ENCODE data around the gene ZNF555. TPM values are rescaled to one million over a fixed set of nuclear protein-coding genes. Genes with fewer than 3 reads are reported as not detected.
"Not testable (repeated sequence)": the region's sequence is repeated elsewhere in the genome, so short reads cannot be mapped to it uniquely, and the experiment has no call there.

The ZNF555 gene
- total RNA-seq = 1 to 10 TPM; 3.0 to 7.5 (median 5.3) TPM

GRCh38 chr19:2840794-2841791 is at the start of gene ZNF555:
ZNF555 (plus strand) TSS chr19:2841475; CDS start chr19:2841573, 98 bp downstream.
- 0% methylated on average over 39 of the region's 106 CpGs for WGBS
- Histone ChIP-seq H3K27me3 (no peaks in the 10 kb centered on the region), H3K9me3 (peaks cover 0 to 31% (median 11%) of the 10 kb centered on the region in 4 donors), H3K4me1 (peaks cover 15 to 26% (median 17%) of the 10 kb centered on the region in 4 donors), H3K4me3 (peak within 1 kb of the TSS; percentile 88 to 95 (median 89)), H3K27ac (replicated peaks in 1 of 4) (peak within 1 kb of the TSS; percentile 85 to 94 (median 92)), H3K36me3 (peaks cover 0 to 24% (median 6%) of the 10 kb centered on the region in 4 donors)
- intact Hi-C loops (cut with DNase I) = no loop called here
- DNase-seq (ENCODE audit: extremely low spot score) = peak; percentile 100
- TF ChIP-seq EP300 (IDR thresholded peaks at IDR 0.05) = no peak
- TF ChIP-seq CTCF (IDR thresholded peaks at IDR 0.05) = peak; percentile 50 to 70 (median 52)
- TF ChIP-seq POLR2AphosphoS5 (IDR thresholded peaks at IDR 0.05) = peak; percentile 74 to 86
- no peak for TF ChIP-seq POLR2A (IDR thresholded peaks at IDR 0.05; ENCODE audit: low read depth)

GRCh38 chr19:2791876-2792275 is 49.4 kb upstream of the ZNF555 start:
- no peaks in the 10 kb centered on the region for H3K27me3 ChIP-seq
- H3K9me3 ChIP-seq = no peaks in the 10 kb centered on the region

GRCh38 chr19:2792666-2793065 is 48.6 kb upstream of the ZNF555 start:
- intact Hi-C loops (cut with DNase I); H3K9me3 ChIP-seq; DNase-seq (ENCODE audit: extremely low spot score); H3K27ac ChIP-seq (replicated peaks in 1 of 4); H3K4me1 ChIP-seq; H3K4me3 ChIP-seq; H3K27me3 ChIP-seq: not testable (repeated sequence)
- WGBS = 98% methylated on average over 10 of the region's 10 CpGs
- peaks cover 13 to 84% (median 60%) of the 10 kb centered on the region in 4 donors for H3K36me3 ChIP-seq

More at GRCh38 chr19:2791876-2792275, 49.4 kb upstream of the ZNF555 start:
- 91% methylated on average over 16 of the region's 16 CpGs for WGBS
- no peak overlapping the region for H3K4me3 ChIP-seq
- no peak for TF ChIP-seq EP300 (IDR thresholded peaks at IDR 0.05)
- no peak for TF ChIP-seq POLR2AphosphoS5 (IDR thresholded peaks at IDR 0.05)
- TF ChIP-seq CTCF (IDR thresholded peaks at IDR 0.05) = no peak
- TF ChIP-seq POLR2A (IDR thresholded peaks at IDR 0.05; ENCODE audit: low read depth) = no peak
- no peak overlapping the region for H3K27ac ChIP-seq (replicated peaks in 1 of 4)
- H3K36me3 ChIP-seq = peaks cover 13 to 76% (median 57%) of the 10 kb centered on the region in 4 donors
- no peak for DNase-seq (ENCODE audit: extremely low spot score)
- intact Hi-C loops (cut with DNase I) = no loop called here
- peaks cover 0 to 6% (median 2%) of the 10 kb centered on the region in 4 donors for H3K4me1 ChIP-seq

GRCh38 chr19:2793126-2793525 is 48.1 kb upstream of the ZNF555 start:
- no peak for DNase-seq (ENCODE audit: extremely low spot score)
- Histone ChIP-seq H3K4me3 (no peak overlapping the region), H3K4me1 (peaks cover 0 to 7% (median 0%) of the 10 kb centered on the region in 4 donors), H3K27me3 (no peaks in the 10 kb centered on the region), H3K9me3 (no peaks in the 10 kb centered on the region), H3K36me3 (peaks cover 13 to 88% (median 60%) of the 10 kb centered on the region in 4 donors), H3K27ac (replicated peaks in 1 of 4) (no peak overlapping the region)
- TF ChIP-seq POLR2AphosphoS5 (IDR thresholded peaks at IDR 0.05) (no peak), CTCF (IDR thresholded peaks at IDR 0.05) (no peak), POLR2A (IDR thresholded peaks at IDR 0.05; ENCODE audit: low read depth) (no peak), EP300 (IDR thresholded peaks at IDR 0.05) (no peak)
- WGBS = 96% methylated on average over 7 of the region's 7 CpGs
- intact Hi-C loops (cut with DNase I) = no loop called here

GRCh38 chr19:2793577-2793976 is 47.7 kb upstream of the ZNF555 start:
- intact Hi-C loops (cut with DNase I) = no loop called here
- no peaks in the 10 kb centered on the region for H3K9me3 ChIP-seq
- H3K4me3 ChIP-seq = no peak overlapping the region
- peaks cover 13 to 88% (median 62%) of the 10 kb centered on the region in 4 donors for H3K36me3 ChIP-seq
- H3K27me3 ChIP-seq = no peaks in the 10 kb centered on the region
- H3K27ac ChIP-seq (replicated peaks in 1 of 4) = no peak overlapping the region
- TF ChIP-seq CTCF (IDR thresholded peaks at IDR 0.05) (no peak), EP300 (IDR thresholded peaks at IDR 0.05) (no peak), POLR2AphosphoS5 (IDR thresholded peaks at IDR 0.05) (no peak), POLR2A (IDR thresholded peaks at IDR 0.05; ENCODE audit: low read depth) (no peak)
- WGBS = 92% methylated on average over 12 of the region's 12 CpGs
- DNase-seq (ENCODE audit: extremely low spot score) = no peak
- peaks cover 0 to 11% (median 0%) of the 10 kb centered on the region in 4 donors for H3K4me1 ChIP-seq

Measured in esophagus muscularis mucosa (tissue), 4 donors.